SK-N-SH treated with all-trans-retinoic acid at 6 μM for 48 hours (cell line): ENCODE data around the gene NAMPT.

ENCODE experiments used
- ATAC-seq: fragments of 200-7000 bp; cut with Tn5 transposase; 3 replicates; pipeline ENCODE4 v1.9.1; 2020; ENCODE audit warnings: mild to moderate bottlenecking, moderate library complexity
- ARNTL ChIP-seq: fragments of 450-650 bp; formaldehyde crosslinking; IDR thresholded peaks from 2 replicates; pipeline ENCODE4 v1.5.0; 2020; ENCODE audit warnings: low read depth, mild to moderate bottlenecking, moderate library complexity, borderline replicate concordance
- BACH2 ChIP-seq: fragments of 250-450 bp; sonication (Bioruptor Pico); IDR thresholded peaks from 2 replicates; pipeline ENCODE4 v1.9.0; 2021; ENCODE audit warnings: mild to moderate bottlenecking, borderline replicate concordance
- CSDC2 ChIP-seq: fragments of 250-450 bp; sonication (Bioruptor Pico); IDR thresholded peaks from 2 replicates; pipeline ENCODE4 v1.5.0; 2020; ENCODE audit warnings: mild to moderate bottlenecking, moderate library complexity
- ESRRG ChIP-seq: fragments of 250-450 bp; sonication (Bioruptor Pico); IDR thresholded peaks from 2 replicates; pipeline ENCODE4 v1.6.1; 2021; ENCODE audit warnings: mild to moderate bottlenecking
- GLIS3 ChIP-seq: fragments of 250-450 bp; sonication (Bioruptor Pico); IDR thresholded peaks from 2 replicates; pipeline ENCODE4 v1.5.0; 2020; ENCODE audit warnings: mild to moderate bottlenecking, moderate library complexity
- PPARA ChIP-seq: fragments of 250-450 bp; sonication (Bioruptor Pico); IDR thresholded peaks from 2 replicates; pipeline ENCODE4 v1.5.0; 2020; ENCODE audit warnings: mild to moderate bottlenecking, borderline replicate concordance
- RARB ChIP-seq: fragments of 250-450 bp; sonication (Bioruptor Pico); IDR thresholded peaks from 2 replicates; pipeline ENCODE4 v1.8.0; 2021; ENCODE audit warnings: mild to moderate bottlenecking, moderate library complexity
- SNAI2 ChIP-seq: fragments of 250-450 bp; sonication (Bioruptor Pico); IDR thresholded peaks from 2 replicates; pipeline ENCODE4 v1.5.0; 2020; ENCODE audit warnings: mild to moderate bottlenecking, moderate library complexity
- TCF4 ChIP-seq: fragments of 250-450 bp; sonication (Bioruptor Pico); IDR thresholded peaks from 2 replicates; pipeline ENCODE4 v1.8.0; 2021; ENCODE audit warnings: mild to moderate bottlenecking, moderate library complexity, borderline replicate concordance
- TOX ChIP-seq: fragments of 250-450 bp; sonication (Bioruptor Pico); IDR thresholded peaks from 2 replicates; pipeline ENCODE4 v1.8.0; 2021; ENCODE audit warnings: mild to moderate bottlenecking, moderate library complexity, borderline replicate concordance
- ZC3H10 ChIP-seq: fragments of 250-450 bp; sonication (Bioruptor Pico); IDR thresholded peaks from 2 replicates; pipeline ENCODE4 v1.5.1; 2021; ENCODE audit warnings: mild to moderate bottlenecking, moderate library complexity
- ZFP30 ChIP-seq: fragments of 450-650 bp; formaldehyde crosslinking; IDR thresholded peaks from 2 replicates; pipeline ENCODE4 v1.5.0; 2022; ENCODE audit warnings: mild to moderate bottlenecking, moderate library complexity
- ZNF565 ChIP-seq: fragments of 450-650 bp; formaldehyde crosslinking; conservative IDR thresholded peaks from 2 replicates; pipeline ENCODE4 v1.5.0; 2020; ENCODE audit warnings: low read depth, mild to moderate bottlenecking, moderate library complexity
- ZNF70 ChIP-seq: fragments of 450-650 bp; formaldehyde crosslinking; IDR thresholded peaks from 2 replicates; pipeline ENCODE4 v1.5.0; 2020; ENCODE audit warnings: mild to moderate bottlenecking, moderate library complexity
- ZNF8 ChIP-seq: fragments of 450-650 bp; formaldehyde crosslinking; IDR thresholded peaks from 2 replicates; pipeline ENCODE4 v1.5.0; 2020; ENCODE audit warnings: mild to moderate bottlenecking, moderate library complexity
- TF ChIP-seq, protein P1 (sequence below): fragments of 250-450 bp; sonication (Bioruptor Pico); IDR thresholded peaks from 2 replicates; pipeline ENCODE4 v1.5.0; 2020; ENCODE audit warnings: mild to moderate bottlenecking, moderate library complexity
- TF ChIP-seq, protein P2 (sequence below): fragments of 250-450 bp; sonication (Bioruptor Pico); IDR thresholded peaks from 2 replicates; pipeline ENCODE4 v1.5.1; 2020; ENCODE audit warnings: low read depth, mild to moderate bottlenecking, moderate library complexity
- TF ChIP-seq, protein P3 (sequence below): fragments of 250-450 bp; sonication (Bioruptor Pico); IDR thresholded peaks from 2 replicates; pipeline ENCODE4 v1.8.0; 2020; ENCODE audit warnings: mild to moderate bottlenecking, moderate library complexity, borderline replicate concordance
- TF ChIP-seq, protein P4 (sequence below): fragments of 250-450 bp; sonication (Bioruptor Pico); IDR thresholded peaks from 2 replicates; pipeline ENCODE4 v1.8.0; 2021; ENCODE audit warnings: low read depth, mild to moderate bottlenecking, moderate library complexity, borderline replicate concordance
- TF ChIP-seq, protein P5 (sequence below): fragments of 250-450 bp; sonication (Bioruptor Pico); IDR thresholded peaks from 2 replicates; pipeline ENCODE4 v1.5.1; 2021; ENCODE audit warnings: mild to moderate bottlenecking, moderate library complexity

NAMPT gene

DNA sequence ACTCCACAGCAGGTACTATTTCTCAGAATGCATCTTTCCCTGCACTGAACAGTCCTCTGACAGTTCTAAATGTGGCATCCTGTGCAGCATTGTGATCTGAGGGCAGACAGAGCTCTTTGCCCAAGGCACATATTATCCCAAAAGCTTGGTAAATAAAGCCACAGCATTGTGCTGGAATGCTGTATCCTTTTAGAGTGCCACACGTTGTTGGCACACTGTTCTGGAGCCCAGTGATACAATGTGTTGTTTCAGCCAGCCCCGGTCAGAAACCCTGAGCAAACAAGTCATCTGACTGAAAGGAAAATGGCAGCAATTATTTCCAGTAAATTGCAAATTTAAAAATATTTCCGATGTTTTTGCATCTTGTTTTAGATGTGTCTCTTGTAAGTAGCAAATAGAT lies 45.4 kb downstream of the NAMPT start:
- ATAC-seq, result no peak

DNA sequence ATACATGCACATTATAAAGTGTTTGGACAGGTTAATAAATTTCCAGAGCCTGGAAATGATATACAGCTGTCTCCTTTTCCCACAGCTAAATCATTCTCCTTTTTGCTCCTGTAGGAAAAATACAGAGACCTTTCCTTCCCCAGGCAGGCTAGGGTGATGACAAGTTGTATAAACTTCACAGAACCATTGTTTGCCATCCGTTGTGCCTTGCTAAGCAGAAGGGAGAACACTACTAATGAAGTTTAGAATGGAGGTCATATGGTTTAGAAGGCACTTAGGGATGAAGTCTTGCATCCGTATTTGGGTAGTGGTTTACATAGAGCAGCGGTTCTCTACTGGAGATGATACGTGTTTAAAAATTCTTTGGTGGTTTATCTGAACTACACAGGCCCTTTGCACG lies 46.0 kb downstream of the NAMPT start:
- TF ChIP-seq ZFP30 (CRISPR knock-in tag) (no peak), BACH2 (CRISPR knock-in tag) (no peak), GLIS3 (no peak), TCF4 (CRISPR knock-in tag) (no peak), RARB (no peak), TOX (CRISPR knock-in tag) (no peak), CSDC2 (no peak), PPARA (no peak), ESRRG (CRISPR knock-in tag) (no peak), ZNF70 (CRISPR knock-in tag) (no peak), ZC3H10 (CRISPR knock-in tag) (no peak), SNAI2 (CRISPR knock-in tag) (no peak)
- TF ChIP-seq, protein P1, sequence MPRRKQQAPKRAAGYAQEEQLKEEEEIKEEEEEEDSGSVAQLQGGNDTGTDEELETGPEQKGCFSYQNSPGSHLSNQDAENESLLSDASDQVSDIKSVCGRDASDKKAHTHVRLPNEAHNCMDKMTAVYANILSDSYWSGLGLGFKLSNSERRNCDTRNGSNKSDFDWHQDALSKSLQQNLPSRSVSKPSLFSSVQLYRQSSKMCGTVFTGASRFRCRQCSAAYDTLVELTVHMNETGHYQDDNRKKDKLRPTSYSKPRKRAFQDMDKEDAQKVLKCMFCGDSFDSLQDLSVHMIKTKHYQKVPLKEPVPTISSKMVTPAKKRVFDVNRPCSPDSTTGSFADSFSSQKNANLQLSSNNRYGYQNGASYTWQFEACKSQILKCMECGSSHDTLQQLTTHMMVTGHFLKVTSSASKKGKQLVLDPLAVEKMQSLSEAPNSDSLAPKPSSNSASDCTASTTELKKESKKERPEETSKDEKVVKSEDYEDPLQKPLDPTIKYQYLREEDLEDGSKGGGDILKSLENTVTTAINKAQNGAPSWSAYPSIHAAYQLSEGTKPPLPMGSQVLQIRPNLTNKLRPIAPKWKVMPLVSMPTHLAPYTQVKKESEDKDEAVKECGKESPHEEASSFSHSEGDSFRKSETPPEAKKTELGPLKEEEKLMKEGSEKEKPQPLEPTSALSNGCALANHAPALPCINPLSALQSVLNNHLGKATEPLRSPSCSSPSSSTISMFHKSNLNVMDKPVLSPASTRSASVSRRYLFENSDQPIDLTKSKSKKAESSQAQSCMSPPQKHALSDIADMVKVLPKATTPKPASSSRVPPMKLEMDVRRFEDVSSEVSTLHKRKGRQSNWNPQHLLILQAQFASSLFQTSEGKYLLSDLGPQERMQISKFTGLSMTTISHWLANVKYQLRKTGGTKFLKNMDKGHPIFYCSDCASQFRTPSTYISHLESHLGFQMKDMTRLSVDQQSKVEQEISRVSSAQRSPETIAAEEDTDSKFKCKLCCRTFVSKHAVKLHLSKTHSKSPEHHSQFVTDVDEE (CRISPR knock-in tag), result no peak
- TF ChIP-seq, protein P2, sequence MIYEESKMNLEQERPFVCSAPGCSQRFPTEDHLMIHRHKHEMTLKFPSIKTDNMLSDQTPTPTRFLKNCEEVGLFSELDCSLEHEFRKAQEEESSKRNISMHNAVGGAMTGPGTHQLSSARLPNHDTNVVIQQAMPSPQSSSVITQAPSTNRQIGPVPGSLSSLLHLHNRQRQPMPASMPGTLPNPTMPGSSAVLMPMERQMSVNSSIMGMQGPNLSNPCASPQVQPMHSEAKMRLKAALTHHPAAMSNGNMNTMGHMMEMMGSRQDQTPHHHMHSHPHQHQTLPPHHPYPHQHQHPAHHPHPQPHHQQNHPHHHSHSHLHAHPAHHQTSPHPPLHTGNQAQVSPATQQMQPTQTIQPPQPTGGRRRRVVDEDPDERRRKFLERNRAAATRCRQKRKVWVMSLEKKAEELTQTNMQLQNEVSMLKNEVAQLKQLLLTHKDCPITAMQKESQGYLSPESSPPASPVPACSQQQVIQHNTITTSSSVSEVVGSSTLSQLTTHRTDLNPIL (CRISPR knock-in tag), result no peak
- TF ChIP-seq, protein P3, sequence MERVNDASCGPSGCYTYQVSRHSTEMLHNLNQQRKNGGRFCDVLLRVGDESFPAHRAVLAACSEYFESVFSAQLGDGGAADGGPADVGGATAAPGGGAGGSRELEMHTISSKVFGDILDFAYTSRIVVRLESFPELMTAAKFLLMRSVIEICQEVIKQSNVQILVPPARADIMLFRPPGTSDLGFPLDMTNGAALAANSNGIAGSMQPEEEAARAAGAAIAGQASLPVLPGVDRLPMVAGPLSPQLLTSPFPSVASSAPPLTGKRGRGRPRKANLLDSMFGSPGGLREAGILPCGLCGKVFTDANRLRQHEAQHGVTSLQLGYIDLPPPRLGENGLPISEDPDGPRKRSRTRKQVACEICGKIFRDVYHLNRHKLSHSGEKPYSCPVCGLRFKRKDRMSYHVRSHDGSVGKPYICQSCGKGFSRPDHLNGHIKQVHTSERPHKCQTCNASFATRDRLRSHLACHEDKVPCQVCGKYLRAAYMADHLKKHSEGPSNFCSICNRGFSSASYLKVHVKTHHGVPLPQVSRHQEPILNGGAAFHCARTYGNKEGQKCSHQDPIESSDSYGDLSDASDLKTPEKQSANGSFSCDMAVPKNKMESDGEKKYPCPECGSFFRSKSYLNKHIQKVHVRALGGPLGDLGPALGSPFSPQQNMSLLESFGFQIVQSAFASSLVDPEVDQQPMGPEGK, result no peak
- no peak for ATAC-seq

More for the DNA sequence above, 45.4 kb downstream of the NAMPT start:
- TF ChIP-seq ZNF8 (no peak), TOX (CRISPR knock-in tag) (no peak), ZNF70 (CRISPR knock-in tag) (no peak), TCF4 (CRISPR knock-in tag) (no peak), RARB (no peak), ZFP30 (CRISPR knock-in tag) (no peak), SNAI2 (CRISPR knock-in tag) (no peak), ARNTL (CRISPR knock-in tag) (no peak), ESRRG (CRISPR knock-in tag) (no peak), CSDC2 (no peak)
- TF ChIP-seq, protein P4, sequence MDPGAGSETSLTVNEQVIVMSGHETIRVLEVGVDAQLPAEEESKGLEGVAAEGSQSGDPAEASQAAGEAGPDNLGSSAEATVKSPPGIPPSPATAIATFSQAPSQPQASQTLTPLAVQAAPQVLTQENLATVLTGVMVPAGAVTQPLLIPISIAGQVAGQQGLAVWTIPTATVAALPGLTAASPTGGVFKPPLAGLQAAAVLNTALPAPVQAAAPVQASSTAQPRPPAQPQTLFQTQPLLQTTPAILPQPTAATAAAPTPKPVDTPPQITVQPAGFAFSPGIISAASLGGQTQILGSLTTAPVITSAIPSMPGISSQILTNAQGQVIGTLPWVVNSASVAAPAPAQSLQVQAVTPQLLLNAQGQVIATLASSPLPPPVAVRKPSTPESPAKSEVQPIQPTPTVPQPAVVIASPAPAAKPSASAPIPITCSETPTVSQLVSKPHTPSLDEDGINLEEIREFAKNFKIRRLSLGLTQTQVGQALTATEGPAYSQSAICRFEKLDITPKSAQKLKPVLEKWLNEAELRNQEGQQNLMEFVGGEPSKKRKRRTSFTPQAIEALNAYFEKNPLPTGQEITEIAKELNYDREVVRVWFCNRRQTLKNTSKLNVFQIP, result no peak
- TF ChIP-seq, protein P2 (CRISPR knock-in tag), result no peak
- TF ChIP-seq, protein P5, sequence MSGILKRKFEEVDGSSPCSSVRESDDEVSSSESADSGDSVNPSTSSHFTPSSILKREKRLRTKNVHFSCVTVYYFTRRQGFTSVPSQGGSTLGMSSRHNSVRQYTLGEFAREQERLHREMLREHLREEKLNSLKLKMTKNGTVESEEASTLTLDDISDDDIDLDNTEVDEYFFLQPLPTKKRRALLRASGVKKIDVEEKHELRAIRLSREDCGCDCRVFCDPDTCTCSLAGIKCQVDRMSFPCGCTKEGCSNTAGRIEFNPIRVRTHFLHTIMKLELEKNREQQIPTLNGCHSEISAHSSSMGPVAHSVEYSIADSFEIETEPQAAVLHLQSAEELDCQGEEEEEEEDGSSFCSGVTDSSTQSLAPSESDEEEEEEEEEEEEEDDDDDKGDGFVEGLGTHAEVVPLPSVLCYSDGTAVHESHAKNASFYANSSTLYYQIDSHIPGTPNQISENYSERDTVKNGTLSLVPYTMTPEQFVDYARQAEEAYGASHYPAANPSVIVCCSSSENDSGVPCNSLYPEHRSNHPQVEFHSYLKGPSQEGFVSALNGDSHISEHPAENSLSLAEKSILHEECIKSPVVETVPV (CRISPR knock-in tag), result no peak

DNA sequence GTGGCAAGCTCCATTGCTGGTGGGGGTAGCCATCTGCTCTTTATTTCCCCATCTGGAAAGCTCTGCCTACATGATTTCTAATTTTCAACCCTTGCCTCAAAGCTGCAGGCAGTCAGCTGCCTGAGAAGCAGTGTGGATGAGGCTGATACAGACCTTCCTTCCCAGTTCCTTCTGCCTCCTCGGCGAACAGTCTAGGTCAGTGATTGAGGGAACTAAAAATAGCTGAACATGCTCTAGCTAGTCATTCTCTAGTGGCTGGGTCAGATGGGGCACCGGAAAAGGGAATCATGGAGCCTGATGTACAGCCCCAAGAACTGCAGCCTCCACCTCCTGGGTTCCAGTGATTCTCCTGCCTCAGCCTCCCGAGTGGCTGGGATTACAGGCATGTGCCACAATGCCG lies 48.7 kb downstream of the NAMPT start:
- no peak for ATAC-seq
- TF ChIP-seq ZFP30 (CRISPR knock-in tag) (no peak), CSDC2 (no peak), RARB (no peak), ESRRG (CRISPR knock-in tag) (no peak), ZNF565 (CRISPR knock-in tag) (no peak)
- TF ChIP-seq, protein P2 (CRISPR knock-in tag), result no peak
- TF ChIP-seq, protein P1 (CRISPR knock-in tag), result no peak
- TF ChIP-seq, protein P3, result no peak
